ENCODE results near the gene COMMD6.

Gene COMMD6

DNA sequence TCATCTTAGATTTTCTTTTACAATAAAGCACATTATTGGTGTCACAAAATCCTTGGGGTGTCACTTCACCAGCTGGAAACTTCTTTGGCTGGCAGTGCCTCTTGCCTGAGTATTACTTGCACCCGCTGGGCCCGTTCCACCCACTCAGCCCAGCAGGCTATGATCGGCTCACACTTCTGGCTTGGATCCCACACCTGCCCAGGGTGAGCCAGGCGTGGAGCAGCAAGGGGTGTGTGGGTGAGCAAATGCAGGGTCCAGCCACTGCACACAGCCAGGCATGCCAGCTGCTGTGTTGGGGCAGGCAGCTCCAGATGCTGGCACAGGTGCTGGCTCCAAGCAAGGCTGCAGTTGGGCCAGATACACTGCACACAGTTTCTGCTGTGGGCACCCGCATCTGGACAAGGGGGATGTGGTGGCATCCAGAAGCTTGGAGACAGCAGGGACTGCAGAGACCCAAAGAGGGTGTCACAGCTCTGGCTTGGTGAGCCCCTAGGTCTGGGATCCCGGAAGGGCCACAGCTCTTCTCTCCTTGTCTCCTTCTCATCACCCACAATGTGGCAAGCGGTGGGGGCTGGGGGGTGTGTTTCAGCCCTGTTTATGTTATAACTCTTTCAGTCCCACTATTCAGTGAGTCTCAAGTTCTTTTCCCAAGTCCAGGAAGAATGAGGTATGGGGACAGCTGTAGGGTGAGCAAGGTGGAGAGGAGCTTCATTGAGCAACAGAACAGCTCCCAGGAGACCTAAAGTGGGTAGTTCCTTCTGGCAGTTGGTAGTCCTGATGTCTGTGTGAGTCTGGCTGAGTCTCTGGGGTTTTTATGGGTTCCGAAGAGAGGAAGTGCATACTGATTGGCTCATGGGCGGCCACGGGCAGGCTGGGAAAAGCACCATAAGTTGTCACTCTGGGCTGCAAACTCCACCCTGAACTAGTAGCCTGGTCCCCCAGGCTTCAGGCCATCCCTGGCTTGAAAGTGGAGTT lies 30.3 kb downstream of the COMMD6 start:
- TF ChIP-seq, protein P1, sequence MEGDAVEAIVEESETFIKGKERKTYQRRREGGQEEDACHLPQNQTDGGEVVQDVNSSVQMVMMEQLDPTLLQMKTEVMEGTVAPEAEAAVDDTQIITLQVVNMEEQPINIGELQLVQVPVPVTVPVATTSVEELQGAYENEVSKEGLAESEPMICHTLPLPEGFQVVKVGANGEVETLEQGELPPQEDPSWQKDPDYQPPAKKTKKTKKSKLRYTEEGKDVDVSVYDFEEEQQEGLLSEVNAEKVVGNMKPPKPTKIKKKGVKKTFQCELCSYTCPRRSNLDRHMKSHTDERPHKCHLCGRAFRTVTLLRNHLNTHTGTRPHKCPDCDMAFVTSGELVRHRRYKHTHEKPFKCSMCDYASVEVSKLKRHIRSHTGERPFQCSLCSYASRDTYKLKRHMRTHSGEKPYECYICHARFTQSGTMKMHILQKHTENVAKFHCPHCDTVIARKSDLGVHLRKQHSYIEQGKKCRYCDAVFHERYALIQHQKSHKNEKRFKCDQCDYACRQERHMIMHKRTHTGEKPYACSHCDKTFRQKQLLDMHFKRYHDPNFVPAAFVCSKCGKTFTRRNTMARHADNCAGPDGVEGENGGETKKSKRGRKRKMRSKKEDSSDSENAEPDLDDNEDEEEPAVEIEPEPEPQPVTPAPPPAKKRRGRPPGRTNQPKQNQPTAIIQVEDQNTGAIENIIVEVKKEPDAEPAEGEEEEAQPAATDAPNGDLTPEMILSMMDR (conservative IDR thresholded peaks at IDR 0.05; ENCODE audit: low read depth, low read length) = no peak
- no peak overlapping the region for H3K4me3 ChIP-seq (IDR thresholded peaks at IDR 0.05; ENCODE audit: insufficient read depth, low read depth, low read length)
- no peaks in the 10 kb centered on the region for H3K27me3 ChIP-seq (ENCODE audit: insufficient read depth, low read depth)
- H3K79me2 ChIP-seq (ENCODE audit: insufficient read depth, low read depth) = no peaks in the 10 kb centered on the region
- no peak overlapping the region for H3K9ac ChIP-seq
- no peak overlapping the region for H3K27ac ChIP-seq
- no peaks in the 10 kb centered on the region for H4K20me1 ChIP-seq (ENCODE audit: insufficient read depth)
- H3K4me1 ChIP-seq (ENCODE audit: low read depth, poor library complexity, severe bottlenecking) = peaks cover 7% of the 10 kb centered on the region
- H3K4me2 ChIP-seq = no peak overlapping the region
- no peak overlapping the region for H2AFZ ChIP-seq (ENCODE audit: low read depth)
- H3K36me3 ChIP-seq (ENCODE audit: insufficient read depth) = no peaks in the 10 kb centered on the region

DNA sequence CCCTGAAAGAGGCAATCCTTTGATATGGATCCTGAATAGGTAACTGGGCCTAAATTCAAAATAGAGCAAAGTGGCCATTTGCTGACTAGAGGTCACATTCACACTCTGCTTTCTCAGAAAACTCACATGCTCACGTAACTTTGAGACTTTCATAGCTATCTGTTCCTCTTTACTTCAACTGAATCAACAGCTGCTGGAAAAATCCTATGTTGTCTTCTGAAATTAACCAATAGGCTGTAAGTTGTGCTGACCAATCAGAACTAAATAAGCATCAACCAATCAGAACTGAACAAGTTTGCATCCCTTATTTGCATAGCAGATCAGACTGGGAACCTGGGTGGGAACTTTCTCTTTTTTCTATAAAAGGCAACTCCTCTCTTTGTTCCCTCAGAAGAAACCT lies 31.6 kb downstream of the COMMD6 start:
- H2AFZ ChIP-seq (ENCODE audit: low read depth) = no peak overlapping the region
- TF ChIP-seq, protein P1 (conservative IDR thresholded peaks at IDR 0.05; ENCODE audit: low read depth, low read length) = no peak
- no peaks in the 10 kb centered on the region for H4K20me1 ChIP-seq (ENCODE audit: insufficient read depth)
- no peaks in the 10 kb centered on the region for H3K36me3 ChIP-seq (ENCODE audit: insufficient read depth)
- H3K79me2 ChIP-seq (ENCODE audit: insufficient read depth, low read depth) = no peaks in the 10 kb centered on the region
- no peak overlapping the region for H3K4me3 ChIP-seq (IDR thresholded peaks at IDR 0.05; ENCODE audit: insufficient read depth, low read depth, low read length)
- H3K4me2 ChIP-seq = no peak overlapping the region
- H3K27ac ChIP-seq = no peak overlapping the region
- H3K4me1 ChIP-seq (ENCODE audit: low read depth, poor library complexity, severe bottlenecking) = no peaks in the 10 kb centered on the region
- H3K9ac ChIP-seq = no peak overlapping the region
- no peaks in the 10 kb centered on the region for H3K27me3 ChIP-seq (ENCODE audit: insufficient read depth, low read depth)

GRCh38 chr13:75505327-75505726 lies 32.3 kb downstream of the COMMD6 start:
- Histone ChIP-seq H3K4me2 (no peak overlapping the region), H3K79me2 (ENCODE audit: insufficient read depth, low read depth) (no peaks in the 10 kb centered on the region), H3K4me3 (IDR thresholded peaks at IDR 0.05; ENCODE audit: insufficient read depth, low read depth, low read length) (no peak overlapping the region), H3K4me1 (ENCODE audit: low read depth, poor library complexity, severe bottlenecking) (no peaks in the 10 kb centered on the region), H4K20me1 (ENCODE audit: insufficient read depth) (no peaks in the 10 kb centered on the region), H3K27ac (no peak overlapping the region), H3K9ac (no peak overlapping the region), H2AFZ (ENCODE audit: low read depth) (no peak overlapping the region), H3K36me3 (ENCODE audit: insufficient read depth) (no peaks in the 10 kb centered on the region), H3K27me3 (ENCODE audit: insufficient read depth, low read depth) (no peaks in the 10 kb centered on the region)
- TF ChIP-seq, protein P1 (conservative IDR thresholded peaks at IDR 0.05; ENCODE audit: low read depth, low read length) = no peak

GRCh38 chr13:75495938-75496337 lies 41.7 kb downstream of the COMMD6 start:
- TF ChIP-seq, protein P1 (conservative IDR thresholded peaks at IDR 0.05; ENCODE audit: low read depth, low read length) = no peak
- Histone ChIP-seq H3K27ac (no peak overlapping the region), H3K4me3 (IDR thresholded peaks at IDR 0.05; ENCODE audit: insufficient read depth, low read depth, low read length) (no peak overlapping the region), H3K4me2 (no peak overlapping the region), H2AFZ (ENCODE audit: low read depth) (no peak overlapping the region), H3K36me3 (ENCODE audit: insufficient read depth) (no peaks in the 10 kb centered on the region), H3K79me2 (ENCODE audit: insufficient read depth, low read depth) (no peaks in the 10 kb centered on the region), H3K27me3 (ENCODE audit: insufficient read depth, low read depth) (no peaks in the 10 kb centered on the region), H3K9ac (no peak overlapping the region), H4K20me1 (ENCODE audit: insufficient read depth) (no peaks in the 10 kb centered on the region), H3K4me1 (ENCODE audit: low read depth, poor library complexity, severe bottlenecking) (peaks cover 1% of the 10 kb centered on the region)
